ENCODE measurements around the gene FIBCD1.
"Not testable (repeated sequence)": the region's sequence is repeated elsewhere in the genome, so short reads cannot be mapped to it uniquely, and the experiment has no call there.

FIBCD1 gene

GRCh38 chr9:130973686-130974281, 34.7 kb upstream of the FIBCD1 start:
- DNase-seq (ENCODE audit: low spot score) = no peak

- no peak for DNase-seq (ENCODE audit: low spot score)
Observed at GRCh38 chr9:130972957-130973685, 34.1 kb upstream of the FIBCD1 start.

GRCh38 chr9:130972277-130972956, 33.4 kb upstream of the FIBCD1 start:
- no peak for DNase-seq (ENCODE audit: low spot score)

- no peak for DNase-seq (ENCODE audit: low spot score)
Observed at GRCh38 chr9:130971294-130971849, 32.3 kb upstream of the FIBCD1 start.

- DNase-seq (ENCODE audit: low spot score) = no peak
Observed at GRCh38 chr9:130970855-130971254, 31.8 kb upstream of the FIBCD1 start.

- DNase-seq (ENCODE audit: low spot score) = no peak
Observed at GRCh38 chr9:130970052-130970451, 31.0 kb upstream of the FIBCD1 start.

GRCh38 chr9:130965680-130966079, 26.6 kb upstream of the FIBCD1 start:
- no peak for DNase-seq (ENCODE audit: low spot score)

- no peak for DNase-seq (ENCODE audit: low spot score)
Observed at GRCh38 chr9:130963916-130964315, 24.9 kb upstream of the FIBCD1 start.

GRCh38 chr9:130963337-130963908, 24.4 kb upstream of the FIBCD1 start:
- no peak for DNase-seq (ENCODE audit: low spot score)

GRCh38 chr9:130962418-130963316, 23.6 kb upstream of the FIBCD1 start:
- DNase-seq (ENCODE audit: low spot score) = peak; percentile 96

GRCh38 chr9:130961511-130962300, 22.7 kb upstream of the FIBCD1 start:
- no peak for DNase-seq (ENCODE audit: low spot score)

- no peak for DNase-seq (ENCODE audit: low spot score)
Observed at GRCh38 chr9:130960522-130961378, 21.7 kb upstream of the FIBCD1 start.

GRCh38 chr9:130959809-130960334, 20.8 kb upstream of the FIBCD1 start:
- no peak for DNase-seq (ENCODE audit: low spot score)

- DNase-seq (ENCODE audit: low spot score) = not testable (repeated sequence)
Observed at GRCh38 chr9:130958564-130958963, 19.5 kb upstream of the FIBCD1 start.

- no peak for DNase-seq (ENCODE audit: low spot score)
Observed at GRCh38 chr9:130957451-130958203, 18.6 kb upstream of the FIBCD1 start.

GRCh38 chr9:130956636-130957450, 17.8 kb upstream of the FIBCD1 start:
- no peak for DNase-seq (ENCODE audit: low spot score)

GRCh38 chr9:130955947-130956621, 17.0 kb upstream of the FIBCD1 start:
- no peak for DNase-seq (ENCODE audit: low spot score)
